Forelimb muscle (tissue), 1 donor: ENCODE measurements around the gene OR1Q1. TPM values are rescaled to one million over a fixed set of nuclear protein-coding genes. Genes with fewer than 3 reads are reported as not detected.
"Not testable (repeated sequence)": the region's sequence is repeated elsewhere in the genome, so short reads cannot be mapped to it uniquely, and the experiment has no call there.

ENCODE experiments used
- DNase-seq: peaks from one replicate; pipeline ENCODE4 v3.0.0-alpha.2; 2013; ENCODE audit warnings: low read depth
- polyA plus RNA-seq: library from polyadenylated mRNA; unstranded; fragments of 120-200 nt; gene quantifications from one replicate; pipeline ENCODE4 v1.2.1, GENCODE V29; 2013; ENCODE audit not compliant: insufficient read length

The OR1Q1 gene
- polyA plus RNA-seq: not detected

- no peak for DNase-seq
Measured at GRCh38 chr9:122614362-122614761, at the start of gene OR1Q1. TSS of gene OR1Q1 (plus strand) at chr9:122614738. CDS start at chr9:122614738, 0 bp downstream.

GRCh38 chr9:122567901-122568300, 46.6 kb upstream of the OR1Q1 start:
- no peak for DNase-seq

- no peak for DNase-seq
Measured at GRCh38 chr9:122572456-122572855, 42.1 kb upstream of the OR1Q1 start.

- no peak for DNase-seq
Measured at GRCh38 chr9:122579874-122580273, 34.7 kb upstream of the OR1Q1 start.

GRCh38 chr9:122580360-122580759, 34.2 kb upstream of the OR1Q1 start:
- no peak for DNase-seq

GRCh38 chr9:122583284-122583683, 31.3 kb upstream of the OR1Q1 start, which contains the start of gene OR1L8:
TSS of gene OR1L8 (minus strand) at chr9:122583384. CDS start at chr9:122568477, 14,907 bp downstream.
- not testable (repeated sequence) for DNase-seq

- no peak for DNase-seq
Measured at GRCh38 chr9:122605691-122606090, 8.8 kb upstream of the OR1Q1 start.

GRCh38 chr9:122606587-122606986, 8.0 kb upstream of the OR1Q1 start:
- DNase-seq: no peak

GRCh38 chr9:122609804-122610203, 4.7 kb upstream of the OR1Q1 start:
- DNase-seq: no peak

GRCh38 chr9:122619996-122620395, 5.5 kb downstream of the OR1Q1 start:
- DNase-seq: no peak

GRCh38 chr9:122642226-122642625, 27.7 kb downstream of the OR1Q1 start:
- no peak for DNase-seq

- DNase-seq: no peak
Measured at GRCh38 chr9:122656378-122656777, 41.8 kb downstream of the OR1Q1 start.

GRCh38 chr9:122657527-122657926, 43.0 kb downstream of the OR1Q1 start, which contains the start of gene OR1B1:
TSS of gene OR1B1 (minus strand) at chr9:122657627.
- no peak for DNase-seq

GRCh38 chr9:122661416-122661815, 46.9 kb downstream of the OR1Q1 start, which contains the start of gene OR1L1:
TSS of gene OR1L1 (plus strand) at chr9:122661716. CDS start at chr9:122661716, 0 bp downstream.
- DNase-seq: no peak

Other genes starting within 250 kb of the OR1Q1 start
- 4.5 TPM for gene PTGS1, start 243.7 kb upstream of the OR1Q1 start, polyA plus RNA-seq
- not detected for gene OR1J1, start 136.8 kb upstream of the OR1Q1 start, polyA plus RNA-seq
- not detected for gene OR1J2, start 103.9 kb upstream of the OR1Q1 start, polyA plus RNA-seq
- not detected for gene OR1J4, start 95.6 kb upstream of the OR1Q1 start, polyA plus RNA-seq
- not detected for gene OR1N1, start 87.4 kb upstream of the OR1Q1 start, polyA plus RNA-seq
- not detected for gene OR1N2, start 61.6 kb upstream of the OR1Q1 start, polyA plus RNA-seq
- gene OR1L8, start 31.4 kb upstream of the OR1Q1 start, polyA plus RNA-seq: 0.15 TPM
- not detected for gene OR1B1, start 42.9 kb downstream of the OR1Q1 start, polyA plus RNA-seq
- gene OR1L1, start 47.0 kb downstream of the OR1Q1 start, polyA plus RNA-seq: not detected
- not detected for gene OR1L3, start 60.4 kb downstream of the OR1Q1 start, polyA plus RNA-seq
- not detected for gene OR1L4, start 109.3 kb downstream of the OR1Q1 start, polyA plus RNA-seq
- not detected for gene OR1L6, start 127.6 kb downstream of the OR1Q1 start, polyA plus RNA-seq
- gene OR5C1, start 174.2 kb downstream of the OR1Q1 start, polyA plus RNA-seq: not detected
- not detected for gene OR1K1, start 185.4 kb downstream of the OR1Q1 start, polyA plus RNA-seq
- 15.2 TPM for gene PDCL, start 213.8 kb downstream of the OR1Q1 start, polyA plus RNA-seq